ENCODE results near the gene TMIGD1.

- TF ChIP-seq CTCF (IDR thresholded peaks at IDR 0.05 in 8 of 11, conservative IDR thresholded peaks at IDR 0.05 in 3 of 11), result no peak
- TF ChIP-seq POLR2A (IDR thresholded peaks at IDR 0.05), result no peak
- no peak for TF ChIP-seq POLR2AphosphoS5 (IDR thresholded peaks at IDR 0.05)
Measured at GRCh38 chr17:30273373-30273772, 60.5 kb downstream of the TMIGD1 start.
